Dermis blood vessel endothelial cell (primary cell): ENCODE data around the gene TTLL1. TPM values are rescaled to one million over a fixed set of nuclear protein-coding genes. Genes with fewer than 3 reads are reported as not detected.
"Not testable (repeated sequence)": the region's sequence is repeated elsewhere in the genome, so short reads cannot be mapped to it uniquely, and the experiment has no call there.

Source experiments
- DNase-seq: peaks from one replicate; pipeline ENCODE4 v3.0.0; 2010
- total RNA-seq: library from RNA; depleted of rRNA; stranded (reverse); fragments of >200 nt; gene quantifications from 2 replicates; pipeline ENCODE4 v1.2.3, GENCODE V29; 2014

TTLL1 gene
- total RNA-seq, 1 donor from 2014 or later, result 11.1 TPM

- no peak for DNase-seq
Observed at GRCh38 chr22:43009444-43009843, 79.7 kb downstream of the TTLL1 start.

DNA sequence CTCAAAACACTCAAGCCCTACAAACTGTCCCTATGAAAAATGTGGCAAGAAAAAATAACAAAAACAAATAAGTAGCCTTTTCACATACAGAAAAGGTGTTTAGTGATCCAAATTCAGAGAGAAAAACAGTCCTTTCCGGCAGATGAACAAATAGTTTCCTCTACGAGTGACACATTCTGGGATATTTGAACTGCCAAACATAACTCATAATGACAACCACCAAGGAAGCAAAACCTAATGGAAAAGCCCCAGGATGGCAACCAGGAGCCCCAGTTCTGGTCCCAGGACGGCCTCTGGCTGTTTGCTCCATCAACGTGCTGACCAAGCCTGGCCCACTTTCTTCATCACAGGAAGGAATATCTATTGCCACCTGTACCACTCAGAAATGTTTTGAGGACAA is 80.3 kb downstream of the TTLL1 start:
- peak; percentile 25 for DNase-seq

DNA sequence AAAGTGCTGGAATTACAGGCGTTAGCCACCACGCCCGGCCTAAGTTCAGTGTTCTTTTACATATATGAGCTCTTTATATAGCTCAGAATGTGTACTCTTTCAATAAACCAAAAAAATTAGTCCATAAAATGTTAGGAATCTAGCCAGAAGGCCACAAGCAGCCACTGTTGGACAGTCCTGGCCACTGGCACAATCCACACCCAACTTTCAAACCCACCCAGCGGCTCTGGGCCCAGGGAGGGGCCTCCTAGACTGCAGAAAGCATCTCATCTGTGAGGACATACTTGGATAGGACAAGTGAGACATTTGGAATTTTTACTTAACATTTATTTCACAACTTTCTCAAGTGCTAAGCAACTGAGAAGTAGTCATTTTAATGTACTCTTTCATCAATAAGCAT is 80.7 kb downstream of the TTLL1 start:
- DNase-seq, result no peak

- DNase-seq, result peak; percentile 50
Observed at GRCh38 chr22:43007519-43008102, 81.6 kb downstream of the TTLL1 start.

DNA sequence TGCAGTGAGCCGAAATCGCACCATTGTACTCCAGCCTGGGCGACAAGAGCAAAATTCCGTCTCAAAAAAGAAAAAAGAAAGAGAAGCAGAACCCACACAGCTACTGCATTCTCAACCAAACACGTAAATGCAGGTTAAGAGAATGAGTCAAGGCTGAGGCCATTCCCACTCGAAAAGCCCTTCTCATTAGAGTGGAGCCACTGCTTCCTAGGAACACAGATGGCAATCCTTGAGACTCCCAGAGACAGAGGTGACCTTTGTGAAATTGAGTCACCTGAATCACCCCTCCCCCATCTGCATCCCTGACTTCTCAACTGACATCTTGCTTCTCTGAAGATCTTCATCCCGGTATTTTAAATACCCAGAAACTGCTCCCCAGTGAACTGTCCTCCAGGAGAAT is 82.4 kb downstream of the TTLL1 start:
- no peak for DNase-seq

DNA sequence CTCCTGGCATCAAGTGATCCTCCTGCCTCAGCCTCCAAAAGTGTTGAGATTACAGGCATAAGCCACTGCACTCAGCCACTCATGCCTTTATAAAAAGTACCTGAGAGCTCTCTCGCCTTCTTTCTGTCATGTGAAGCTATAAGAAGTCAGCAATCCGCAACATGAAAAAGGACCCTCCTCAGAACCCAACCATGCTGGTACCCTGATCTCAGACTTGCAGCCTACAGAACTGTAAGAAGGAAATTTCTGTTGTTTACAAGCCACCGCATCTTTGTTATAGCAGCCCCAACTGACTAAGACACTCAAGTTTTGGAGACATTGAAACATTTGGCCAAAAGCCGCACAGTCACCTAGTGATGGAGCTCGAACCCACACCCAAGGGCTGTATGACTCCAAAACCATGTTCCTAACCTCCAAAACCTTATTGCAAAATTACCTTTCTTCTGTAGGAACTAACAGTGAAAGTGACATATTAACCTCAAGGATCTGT is 83.1 kb downstream of the TTLL1 start:
- DNase-seq, result no peak

DNA sequence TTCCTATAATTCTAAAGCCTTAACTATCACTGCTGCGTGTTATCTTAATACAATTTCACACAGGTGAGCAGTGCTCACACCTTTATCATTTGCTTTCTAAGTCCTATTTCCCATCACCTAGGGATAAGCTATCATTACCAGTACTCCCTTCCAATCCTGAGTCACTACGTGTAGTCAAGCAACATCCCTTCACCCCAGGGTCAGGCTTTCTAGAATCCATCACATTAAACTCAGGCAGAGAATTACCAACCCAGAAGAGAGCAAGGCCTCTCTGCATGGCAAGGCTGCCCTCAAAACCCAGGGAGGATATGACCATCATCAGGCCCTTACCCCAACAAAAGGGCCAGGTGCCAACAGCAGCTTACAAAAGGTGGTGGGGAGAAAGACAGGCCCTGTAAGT is 84.1 kb downstream of the TTLL1 start:
- DNase-seq, result no peak

DNA sequence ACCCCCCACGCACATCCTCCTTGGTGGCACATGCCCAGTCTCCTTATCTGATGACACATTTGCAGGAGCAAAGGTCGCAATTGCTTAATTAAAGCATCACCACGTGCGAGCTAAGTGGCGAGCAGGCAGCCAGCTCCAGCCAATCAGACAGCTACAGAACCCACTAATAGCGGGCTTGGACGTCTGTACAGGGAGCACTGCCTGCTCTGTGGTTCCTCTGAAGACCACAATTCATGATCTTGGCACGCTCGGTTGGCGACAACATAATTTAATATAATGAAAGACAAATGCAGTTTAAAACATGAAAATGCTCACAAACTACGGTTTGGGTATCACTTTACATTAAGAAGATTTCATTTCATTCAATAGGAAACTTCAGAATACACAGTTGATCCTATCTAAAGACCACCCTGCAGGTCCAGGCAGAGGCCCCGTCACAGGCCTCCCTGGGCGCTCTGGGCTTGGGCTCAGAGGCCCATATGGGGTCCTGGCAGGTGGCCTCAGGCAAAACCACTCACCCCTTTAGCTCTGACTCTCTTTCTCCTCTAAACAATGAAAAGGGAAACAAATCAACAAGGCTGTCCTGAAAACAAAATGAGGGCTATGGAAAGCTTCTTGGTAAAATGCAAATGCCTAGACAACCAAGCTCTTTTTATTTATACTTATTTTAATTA is 84.7 kb downstream of the TTLL1 start:
- no peak for DNase-seq

GRCh38 chr22:43002202-43002586 is 87.0 kb downstream of the TTLL1 start:
- peak; percentile 82 for DNase-seq

GRCh38 chr22:43001271-43002201 is 87.7 kb downstream of the TTLL1 start:
- DNase-seq, result peak; percentile 38

GRCh38 chr22:43000441-43001175 is 88.6 kb downstream of the TTLL1 start:
- peak; percentile 43 for DNase-seq

- DNase-seq, result no peak
Observed at GRCh38 chr22:42997582-42998090, 91.6 kb downstream of the TTLL1 start.

- no peak for DNase-seq
Observed at GRCh38 chr22:42996646-42997365, 92.4 kb downstream of the TTLL1 start.

- DNase-seq, result not testable (repeated sequence)
Observed at GRCh38 chr22:42995654-42996053, 93.5 kb downstream of the TTLL1 start.

GRCh38 chr22:42994917-42995562 is 94.2 kb downstream of the TTLL1 start:
- DNase-seq, result peak; percentile 58

GRCh38 chr22:42994276-42994916 is 94.8 kb downstream of the TTLL1 start:
- no peak for DNase-seq

DNA sequence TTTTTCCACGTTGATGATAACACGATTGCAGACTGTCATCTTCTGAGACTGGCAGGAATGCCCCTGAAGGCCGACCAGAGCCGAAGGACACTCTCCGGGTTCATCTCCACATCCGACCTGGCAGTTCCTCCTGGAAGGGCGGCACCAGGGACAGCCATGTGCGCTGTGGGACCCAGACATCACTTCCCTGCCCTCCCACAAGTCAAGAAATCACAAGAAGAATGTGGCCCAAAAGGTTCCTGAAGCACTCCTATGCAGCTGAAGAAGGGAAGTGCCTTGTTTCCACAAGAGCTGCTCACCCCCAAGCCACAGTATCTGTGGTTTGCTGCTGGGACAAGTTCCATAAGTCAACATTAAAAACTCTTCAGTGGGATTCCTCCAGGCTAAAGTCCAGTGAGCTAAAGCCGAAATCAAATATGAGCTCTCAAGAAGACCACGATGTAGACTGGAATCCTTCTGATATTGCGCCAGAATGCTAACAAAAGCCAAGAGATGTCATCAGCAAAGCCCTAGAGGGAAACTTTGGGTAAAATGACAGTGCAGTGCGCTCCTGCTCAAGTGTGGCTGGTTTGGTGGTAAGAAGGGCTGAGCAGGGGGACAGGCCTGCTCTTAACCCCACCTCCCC is 95.4 kb downstream of the TTLL1 start:
- DNase-seq, result no peak

- DNase-seq, result no peak
Observed at GRCh38 chr22:42992886-42993479, 96.2 kb downstream of the TTLL1 start.

- no peak for DNase-seq
Observed at GRCh38 chr22:42992092-42992491, 97.1 kb downstream of the TTLL1 start.
